ENCODE results near the gene KCTD20.

The KCTD20 gene

GRCh38 chr6:36499918-36500317 is 57.1 kb downstream of the KCTD20 start:
- DNase-seq = no peak

GRCh38 chr6:36501686-36502085 is 58.9 kb downstream of the KCTD20 start:
- DNase-seq = no peak

GRCh38 chr6:36504181-36504580 is 61.4 kb downstream of the KCTD20 start:
- DNase-seq = no peak

- DNase-seq = no peak
Measured at GRCh38 chr6:36504982-36505381, 62.2 kb downstream of the KCTD20 start.

GRCh38 chr6:36505744-36506534 is 63.1 kb downstream of the KCTD20 start:
- DNase-seq = no peak

- DNase-seq = no peak
Measured at GRCh38 chr6:36506611-36507010, 63.8 kb downstream of the KCTD20 start.

GRCh38 chr6:36508532-36508931 is 65.7 kb downstream of the KCTD20 start:
- DNase-seq = no peak

GRCh38 chr6:36510365-36510764 is 67.6 kb downstream of the KCTD20 start:
- DNase-seq = no peak

- no peak for DNase-seq
Measured at GRCh38 chr6:36514554-36515456, 72.0 kb downstream of the KCTD20 start.

GRCh38 chr6:36515844-36516243 is 73.0 kb downstream of the KCTD20 start:
- no peak for DNase-seq

GRCh38 chr6:36516559-36516958 is 73.8 kb downstream of the KCTD20 start:
- no peak for DNase-seq

- no peak for DNase-seq
Measured at GRCh38 chr6:36516988-36517387, 74.2 kb downstream of the KCTD20 start.

GRCh38 chr6:36517408-36517807 is 74.6 kb downstream of the KCTD20 start:
- DNase-seq = no peak

- no peak for DNase-seq
Measured at GRCh38 chr6:36519352-36519751, 76.6 kb downstream of the KCTD20 start.

GRCh38 chr6:36523451-36523850 is 80.7 kb downstream of the KCTD20 start:
- DNase-seq = no peak

- no peak for DNase-seq
Measured at GRCh38 chr6:36523936-36524499, 81.2 kb downstream of the KCTD20 start.

- no peak for DNase-seq
Measured at GRCh38 chr6:36524871-36525270, 82.1 kb downstream of the KCTD20 start.

- DNase-seq = no peak
Measured at GRCh38 chr6:36525346-36525745, 82.5 kb downstream of the KCTD20 start.

- DNase-seq = no peak
Measured at GRCh38 chr6:36526066-36526465, 83.3 kb downstream of the KCTD20 start.

- no peak for DNase-seq
Measured at GRCh38 chr6:36533321-36533720, 90.5 kb downstream of the KCTD20 start.

- DNase-seq = no peak
Measured at GRCh38 chr6:36536873-36537547, 94.2 kb downstream of the KCTD20 start.

- no peak for DNase-seq
Measured at GRCh38 chr6:36539814-36540568, 97.2 kb downstream of the KCTD20 start.
